Testis (tissue), 3 donors: Measurements from ENCODE around the gene TMEM9. TPM values are rescaled to one million over a fixed set of nuclear protein-coding genes. Genes with fewer than 3 reads are reported as not detected.

ENCODE experiments used
- DNase-seq: peaks from one replicate; pipeline ENCODE4 v3.0.0-alpha.2; 2019
- H3K27ac ChIP-seq, 2 donors: fragments of 200-600 bp; sonication (generic); one replicate each; pipeline ENCODE4 v1.5.1; 2019
- H3K27me3 ChIP-seq: fragments of 200-600 bp; sonication (generic); one replicate; pipeline ENCODE4 v1.5.1; 2019
- H3K36me3 ChIP-seq: fragments of 200-600 bp; sonication (generic); one replicate; pipeline ENCODE4 v1.5.1; 2017; ENCODE audit warnings: low read depth; ENCODE audit errors: missing control alignments
- H3K4me1 ChIP-seq: fragments of 200-600 bp; sonication (generic); one replicate; pipeline ENCODE4 v1.5.1; 2019
- H3K4me3 ChIP-seq, 2 donors: fragments of 200-600 bp; sonication (generic); one replicate each; pipeline ENCODE4 v1.5.1; 2017 to 2019
- H3K9me3 ChIP-seq: fragments of 200-600 bp; sonication (generic); one replicate; pipeline ENCODE4 v1.5.1; 2017
- CTCF ChIP-seq, 3 experiments: fragments of 450-650 bp in 2 of 3; fragments of 200-600 bp in 1 of 3; sonication (generic) in 1 of 3; IDR thresholded peaks; one replicate each; pipeline ENCODE4 v1.5.1; 2016 to 2019; ENCODE audit warnings: antibody characterized with exemption in 3 of 3, mild to moderate bottlenecking in 2 of 3, moderate library complexity in 1 of 3
- POLR2A ChIP-seq: fragments of 450-650 bp; IDR thresholded peaks from one replicate; pipeline ENCODE4 v1.6.1; 2017; ENCODE audit warnings: antibody characterized with exemption, mild to moderate bottlenecking, moderate library complexity
- WGBS, 2 donors: methylation state at CpG; one replicate each; pipeline ENCODE4 v1.1.5; 2018; 5-methylcytosine and 5-hydroxymethylcytosine counted together
- intact Hi-C: fragments of 100-400 bp; cut with DNase I; formaldehyde crosslinking; loops from one replicate; pipeline ENCODE4 v1.15.1; 2023; ENCODE audit warnings: low total_unique reads
- polyA plus RNA-seq: library from polyadenylated mRNA; stranded (reverse); fragments of 350-450 nt; fragmentation: Illumina TruSeq; extraction: RNeasy Lipid Tissue Mini Kit (QIAGEN cat#74804); gene quantifications from one replicate; pipeline ENCODE4 v1.2.3, GENCODE V29; 2014; ENCODE audit warnings: low read depth, low replicate concordance; ENCODE audit not compliant: insufficient read depth
- total RNA-seq, 2 donors: library from RNA; depleted of rRNA; stranded (reverse); fragments of >200 nt; gene quantifications; one replicate each; pipeline ENCODE4 v1.2.3, GENCODE V29; 2016

TMEM9 gene
- total and polyA plus RNA-seq, 3 donors from 2014 or later, result 101 to 134 (median 124) TPM

GRCh38 chr1:201109651-201110050, 44.6 kb downstream of the TMEM9 start:
- TF ChIP-seq CTCF (IDR thresholded peaks at IDR 0.05), result no peak
- no peak for TF ChIP-seq POLR2A
- no peak for DNase-seq
- H3K4me3 ChIP-seq, result no peak overlapping the region
- H3K36me3 ChIP-seq, result no peaks in the 10 kb centered on the region
- no peaks in the 10 kb centered on the region for H3K9me3 ChIP-seq
- H3K4me1 ChIP-seq, result no peaks in the 10 kb centered on the region
- 88 to 89% methylated on average over 1 of the region's 1 CpG for WGBS, 2 donors
- intact Hi-C loops, result loop anchor here (10.0 kb wide), 1 partner anchor 135 kb away; no protein-coding TSS in a partner anchor
- H3K27ac ChIP-seq, result no peak overlapping the region
- H3K27me3 ChIP-seq, result no peaks in the 10 kb centered on the region

GRCh38 chr1:201108614-201109013, 45.7 kb downstream of the TMEM9 start:
- intact Hi-C loops, result no loop called here
- WGBS, 2 donors, result 100% methylated on average over 1 of the region's 1 CpG

GRCh38 chr1:201105688-201106087, 48.6 kb downstream of the TMEM9 start:
- Histone ChIP-seq H3K4me3 (no peak overlapping the region), H3K27me3 (no peaks in the 10 kb centered on the region), H3K36me3 (no peaks in the 10 kb centered on the region), H3K9me3 (no peaks in the 10 kb centered on the region), H3K4me1 (no peaks in the 10 kb centered on the region), H3K27ac (no peak overlapping the region)
- intact Hi-C loops, result no loop called here
- TF ChIP-seq CTCF (IDR thresholded peaks at IDR 0.05) (no peak), POLR2A (no peak)
- no peak for DNase-seq
- 80 to 98% methylated on average over 4 to 5 of the region's 5 CpGs for WGBS, 2 donors

More at GRCh38 chr1:201108614-201109013, 45.7 kb downstream of the TMEM9 start:
- H3K36me3 ChIP-seq, result no peaks in the 10 kb centered on the region
- no peak overlapping the region for H3K27ac ChIP-seq
- no peak for DNase-seq
- H3K9me3 ChIP-seq, result no peaks in the 10 kb centered on the region
- H3K27me3 ChIP-seq, result no peaks in the 10 kb centered on the region
- H3K4me1 ChIP-seq, result no peaks in the 10 kb centered on the region
- no peak overlapping the region for H3K4me3 ChIP-seq
- TF ChIP-seq CTCF (IDR thresholded peaks at IDR 0.05), result no peak
- no peak for TF ChIP-seq POLR2A

- H3K36me3 ChIP-seq, result no peaks in the 10 kb centered on the region
- no peaks in the 10 kb centered on the region for H3K9me3 ChIP-seq
- H3K4me1 ChIP-seq, result no peaks in the 10 kb centered on the region
- H3K27ac ChIP-seq, result no peak overlapping the region
- intact Hi-C loops, result no loop called here
- no peak for TF ChIP-seq POLR2A
- no peak for TF ChIP-seq CTCF (IDR thresholded peaks at IDR 0.05)
- no peak overlapping the region for H3K4me3 ChIP-seq
- no peaks in the 10 kb centered on the region for H3K27me3 ChIP-seq
- 70 to 75% methylated on average over 1 of the region's 1 CpG for WGBS, 2 donors
- DNase-seq, result no peak
Observed at GRCh38 chr1:201104141-201104540, 50.1 kb downstream of the TMEM9 start.

GRCh38 chr1:201103666-201104065, 50.6 kb downstream of the TMEM9 start:
- H3K27ac ChIP-seq, result no peak overlapping the region
- no peaks in the 10 kb centered on the region for H3K9me3 ChIP-seq
- no peaks in the 10 kb centered on the region for H3K27me3 ChIP-seq
- no peak overlapping the region for H3K4me3 ChIP-seq
- H3K36me3 ChIP-seq, result no peaks in the 10 kb centered on the region
- WGBS, 2 donors, result 85 to 93% methylated on average over 7 to 9 of the region's 9 CpGs
- intact Hi-C loops, result no loop called here
- DNase-seq, result no peak
- no peaks in the 10 kb centered on the region for H3K4me1 ChIP-seq
- TF ChIP-seq CTCF (IDR thresholded peaks at IDR 0.05) (no peak), POLR2A (no peak)
